K562 (cell line): ENCODE data around the gene JPH2. TPM values are rescaled to one million over a fixed set of nuclear protein-coding genes. Genes with fewer than 3 reads are reported as not detected.

Source experiments
- ATAC-seq: fragments of 200-7000 bp; cut with Tn5 transposase; 3 replicates; pipeline ENCODE4 v1.9.1; 2020; ENCODE audit warnings: moderate library complexity
- BruUV-seq: library from RNA; stranded (reverse); fragments of 400-500 nt; replicated peaks from 2 replicates; lab custom pipeline; 2021; lab: Mats Ljungman, UMichigan
- CTCF ChIA-PET: fragments of 300-600 bp; formaldehyde crosslinking; extraction: SDS; loops from one replicate; lab custom pipeline; 2021; ENCODE audit warnings: low intra/inter-chr PET ratio; lab: Yijun Ruan, JAX
- POLR2A ChIA-PET: fragments of 300-600, 350-650 bp; sonication (Branson Sonifier 250); formaldehyde crosslinking; extraction: SDS; loops from one replicate; lab custom pipeline; 2021; ENCODE audit warnings: antibody characterized with exemption, inconsistent platforms; lab: Yijun Ruan, JAX
- DNase-seq, 4 experiments: peaks; one replicate each; pipeline versions ENCODE4 v3.0.0 to v3.0.0-alpha.2; 2011 to 2018; ENCODE audit warnings: low spot score in 3 of 4, mixed read lengths in 3 of 4; ENCODE audit errors: extremely low read depth in 1 of 4
- FAIRE-seq: peaks from 2 replicates; lab custom pipeline; 2011; peaks lifted over from hg19 to GRCh38; lab: Jason Lieb, UNC
- H2AFZ ChIP-seq: 2 replicates; pipeline ENCODE4 v1.6.0; 2011; ENCODE audit warnings: low read depth, low read length, control low read depth, inconsistent platforms
- H3K27ac ChIP-seq: fragments of 200-600 bp; 3 replicates; pipeline ENCODE4 v1.8.0; 2011; ENCODE audit warnings: low read depth, mild to moderate bottlenecking, control low read depth, inconsistent platforms, low read length, moderate library complexity, mixed read lengths; ENCODE audit errors: extremely low read depth
- H3K27me3 ChIP-seq, 2 experiments: fragments of 300-600 bp in 1 of 2; 2 replicates in 1 of 2; 3 replicates in 1 of 2; pipeline versions ENCODE4 v1.6.0 to v1.8.0; 2011; ENCODE audit warnings: inconsistent platforms in 2 of 2, low read length in 2 of 2, mild to moderate bottlenecking in 1 of 2, mixed read lengths in 1 of 2, moderate library complexity in 1 of 2; ENCODE audit not compliant: control insufficient read depth in 2 of 2, insufficient read depth in 2 of 2
- H3K36me3 ChIP-seq: fragments of 300-600 bp; 3 replicates; pipeline ENCODE4 v1.8.0; 2011; ENCODE audit warnings: mild to moderate bottlenecking, low read length, inconsistent platforms; ENCODE audit not compliant: control insufficient read depth, insufficient read depth
- H3K4me1 ChIP-seq, 2 experiments: fragments of 200-600 bp in 1 of 2; replicated peaks in 1 of 2; 2 replicates in 1 of 2; 3 replicates in 1 of 2; pipeline versions ENCODE4 v1.5.1 to v1.8.0; 2011; ENCODE audit warnings: inconsistent platforms in 2 of 2, low read length in 2 of 2, mild to moderate bottlenecking in 1 of 2, mixed read lengths in 1 of 2, moderate library complexity in 1 of 2; ENCODE audit not compliant: control insufficient read depth in 2 of 2, insufficient read depth in 2 of 2
- H3K4me2 ChIP-seq: 2 replicates; pipeline ENCODE4 v1.6.1; 2011; ENCODE audit warnings: low read length, control low read depth, inconsistent platforms, mixed read lengths; ENCODE audit not compliant: insufficient read depth
- H3K4me3 ChIP-seq: fragments of 200-600 bp; sonication (generic), shearing (Covaris generic); 2 replicates; pipeline ENCODE4 v1.5.1; 2016; ENCODE audit warnings: control low read depth, inconsistent platforms
- H3K79me2 ChIP-seq: fragments of 200-600 bp; 3 replicates; pipeline ENCODE4 v1.8.0; 2011; ENCODE audit warnings: low read length, inconsistent platforms; ENCODE audit not compliant: control insufficient read depth, insufficient read depth
- H3K9ac ChIP-seq, 2 experiments: 2 replicates each; pipeline versions ENCODE4 v1.6.0 to v1.6.1; 2011; ENCODE audit warnings: low read depth in 2 of 2, low read length in 2 of 2, control low read depth in 1 of 2, inconsistent platforms in 1 of 2, mild to moderate bottlenecking in 1 of 2, mixed read lengths in 1 of 2; ENCODE audit not compliant: insufficient read depth in 1 of 2
- H3K9me1 ChIP-seq: one replicate; pipeline ENCODE4 v1.6.0; 2011; ENCODE audit warnings: inconsistent platforms, mild to moderate bottlenecking, low read length, moderate library complexity; ENCODE audit not compliant: control insufficient read depth, insufficient read depth
- H3K9me3 ChIP-seq: replicated peaks from 2 replicates; pipeline ENCODE4 v1.5.1; 2011; ENCODE audit warnings: low read depth, low read length, inconsistent platforms; ENCODE audit not compliant: control insufficient read depth, insufficient read depth
- H4K20me1 ChIP-seq: replicated peaks from 2 replicates; pipeline ENCODE4 v1.6.1; 2011; ENCODE audit warnings: low read length, inconsistent platforms, mixed read lengths; ENCODE audit not compliant: control insufficient read depth, insufficient read depth
- CBX8 ChIP-seq: fragments of 200-600 bp; sonication (generic); IDR thresholded peaks from 2 replicates; pipeline ENCODE4 v1.6.1; 2012; ENCODE audit warnings: borderline replicate concordance, mixed run types, low read depth, mild to moderate bottlenecking, moderate library complexity, mixed read lengths, low read length, control low read depth, inconsistent platforms; ENCODE audit not compliant: poor library complexity, severe bottlenecking; ENCODE audit errors: extremely low read depth
- HSF4 ChIP-seq: fragments of 250-450 bp; sonication (Bioruptor Pico); IDR thresholded peaks from 2 replicates; pipeline ENCODE4 v2.1.2; 2022; ENCODE audit warnings: mild to moderate bottlenecking, moderate library complexity, borderline replicate concordance
- KDM2B ChIP-seq: fragments of 250-450 bp; sonication (Bioruptor Pico); IDR thresholded peaks from 2 replicates; pipeline ENCODE4 v1.8.0; 2021; ENCODE audit warnings: mild to moderate bottlenecking, moderate library complexity
- LEF1 ChIP-seq: fragments of 450-650 bp; IDR thresholded peaks from 2 replicates; pipeline ENCODE4 v1.6.1; 2016; ENCODE audit warnings: mild to moderate bottlenecking
- RNF2 ChIP-seq: sonication (generic); IDR thresholded peaks from 2 replicates; pipeline ENCODE4 v1.6.1; 2016
- SNAPC5 ChIP-seq: fragments of 250-450 bp; sonication (Bioruptor Pico); IDR thresholded peaks from 2 replicates; pipeline ENCODE4 v1.8.0; 2021; ENCODE audit warnings: moderate library complexity, mild to moderate bottlenecking, inconsistent platforms
- THRAP3 ChIP-seq: fragments of 450-650 bp; IDR thresholded peaks from 2 replicates; pipeline ENCODE4 v1.6.1; 2016; ENCODE audit warnings: mild to moderate bottlenecking, inconsistent platforms, borderline replicate concordance
- ZBTB5 ChIP-seq: fragments of 450-650 bp; IDR thresholded peaks from 2 replicates; pipeline ENCODE4 v1.6.1; 2017; ENCODE audit warnings: antibody characterized with exemption
- ZNF174 ChIP-seq: fragments of 250-450 bp; sonication (Bioruptor Pico); IDR thresholded peaks from 2 replicates; pipeline ENCODE4 v1.4.0; 2020; ENCODE audit warnings: mild to moderate bottlenecking
- ZNF407 ChIP-seq: fragments of 450-650 bp; IDR thresholded peaks from 2 replicates; pipeline ENCODE4 v1.6.1; 2016; ENCODE audit warnings: low read depth
- ZNF445 ChIP-seq: fragments of 250-450 bp; sonication (Bioruptor Pico); IDR thresholded peaks from 2 replicates; pipeline ENCODE4 v1.4.0; 2020; ENCODE audit warnings: low read depth, mild to moderate bottlenecking, moderate library complexity
- ZNF551 ChIP-seq: fragments of 250-450 bp; sonication (Bioruptor Pico); IDR thresholded peaks from 2 replicates; pipeline ENCODE4 v1.5.0; 2021; ENCODE audit warnings: mild to moderate bottlenecking, moderate library complexity
- WGBS: fragments of 100-300 bp; shearing (Covaris generic); methylation state at CpG from one replicate; pipeline ENCODE4 v1.1.6; 2016; ENCODE audit warnings: low coverage, mixed read lengths; ENCODE audit not compliant: insufficient coverage; ENCODE audit errors: missing lambda C conversion rate; 5-methylcytosine and 5-hydroxymethylcytosine counted together
- in situ Hi-C: fragments of 300-500 bp; cut with MboI; formaldehyde crosslinking; loops from 4 replicates; pipeline ENCODE4 v1.15.0; 2018; ENCODE audit warnings: inconsistent platforms, mixed read lengths
- intact Hi-C: fragments of 100-400 bp; cut with micrococcal nuclease; formaldehyde crosslinking; loops from 2 replicates; pipeline ENCODE4 v1.14.2; 2022
- polyA plus RNA-seq, 8 experiments: library from polyadenylated mRNA; depleted of rRNA in 4 of 8; stranded (reverse) in 5 of 8; unstranded in 3 of 8; fragments of >200 nt; fragmentation: Nextera tagmentation in 2 of 8; fragmentation: Illumina TruSeq in 1 of 8; extraction: Ambion mirVana in 2 of 8; extraction: Trizol in 1 of 8; gene quantifications; 2 replicates each; pipeline versions ENCODE4 v1.2.1 to v1.2.3, GENCODE V29; 2011 to 2014; ENCODE audit warnings: inconsistent platforms in 1 of 8, missing spikeins in 1 of 8
- total RNA-seq, 7 experiments: library from RNA; depleted of rRNA in 6 of 7; stranded (reverse); fragments of >200 nt in 6 of 7; fragmentation: Illumina TruSeq in 2 of 7; extraction: Trizol in 2 of 7; gene quantifications; 2 replicates each; pipeline versions ENCODE4 v1.2.1 to v1.2.3, GENCODE V29; 2011 to 2021; ENCODE audit warnings: low replicate concordance in 1 of 7

Gene JPH2
- total and polyA plus RNA-seq, 9 of the 15 experiments (the other 6 are each of a cell fraction or from before 2014, with no cell fraction given), result not detected

- H3K9me3 ChIP-seq, result no peaks in the 10 kb centered on the region
- ATAC-seq, result no peak
- in situ Hi-C loops, result no loop called here
- no peak for TF ChIP-seq SNAPC5 (CRISPR knock-in tag)
- TF ChIP-seq ZNF551 (CRISPR knock-in tag), result no peak
- no peak for TF ChIP-seq ZNF445
- TF ChIP-seq LEF1, result no peak
- TF ChIP-seq RNF2, result no peak
- no peak for TF ChIP-seq ZNF174 (CRISPR knock-in tag)
- TF ChIP-seq ZBTB5, result no peak
- no peak for TF ChIP-seq THRAP3
- no peak for TF ChIP-seq ZNF407
- no peak for TF ChIP-seq KDM2B (CRISPR knock-in tag)
- TF ChIP-seq HSF4 (CRISPR knock-in tag), result no peak
- TF ChIP-seq CBX8, result no peak
Observed at GRCh38 chr20:44120676-44121425, 66.1 kb downstream of the JPH2 start.

More at GRCh38 chr20:44120676-44121425, 66.1 kb downstream of the JPH2 start:
- no TSS peak for BruUV-seq
- Histone ChIP-seq H3K4me2 (no peak overlapping the region), H3K9me1 (no peaks in the 10 kb centered on the region), H3K79me2 (no peaks in the 10 kb centered on the region), H3K27ac (no peak overlapping the region), H3K27me3 (peaks cover 13 to 44% of the 10 kb centered on the region in 2 experiments; a peak in 4 of 5 replicates), H3K36me3 (no peaks in the 10 kb centered on the region), H3K4me3 (no peak overlapping the region), H4K20me1 (peaks cover 9% of the 10 kb centered on the region; the same call in 1 of the 2 replicates), H2AFZ (no peak overlapping the region), H3K4me1 (peaks cover 0 to 5% of the 10 kb centered on the region in 2 experiments; a peak in 2 of 5 replicates), H3K9ac (no peak overlapping the region)
- DNase-seq (no peak), FAIRE-seq (no peak)
- WGBS, result 2% methylated on average over 9 of the region's 9 CpGs
- intact Hi-C loops, result no loop called here
- ChIA-PET CTCF (no interaction called here), POLR2A (interaction anchor here (0.7 to 1.4 kb wide), 3 partner anchors 11 to 75 kb away, joined by 4 read pairs; no protein-coding TSS in a partner anchor)
